GM18951 (cell line): ENCODE measurements around the gene NME7.

Experiments used
- POLR2A ChIP-seq: IDR thresholded peaks from 4 replicates; pipeline ENCODE4 v1.6.1; 2011; ENCODE audit warnings: mild to moderate bottlenecking; ENCODE audit not compliant: insufficient read length, insufficient read depth; ENCODE audit errors: extremely low read depth
- in situ Hi-C: fragments of 300-500 bp; cut with MboI; formaldehyde crosslinking; loops from one replicate; pipeline ENCODE4 v1.12.0; 2022; ENCODE audit warnings: low sequenced_read_pairs, mixed read lengths, inconsistent platforms; ENCODE audit not compliant: unreplicated experiment

Gene NME7

DNA sequence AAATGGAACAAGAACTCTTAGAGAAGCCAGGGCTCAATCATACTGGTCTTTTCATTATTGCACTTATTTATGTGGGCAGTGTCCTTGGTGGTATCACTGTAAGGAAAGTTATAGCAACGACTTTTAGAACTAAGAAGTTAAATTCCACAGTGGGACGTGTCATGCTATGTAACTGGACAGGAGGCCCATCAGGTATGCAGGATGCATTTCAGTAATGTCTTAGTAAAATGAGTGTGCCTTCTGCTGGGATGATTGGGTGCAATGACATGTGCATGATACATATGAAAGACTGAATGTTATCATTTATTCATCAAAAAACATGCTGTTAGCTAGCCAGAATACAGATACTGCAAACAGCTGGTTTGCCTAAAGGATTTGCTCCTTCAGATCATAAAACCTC, 268.0 kb downstream of the NME7 start:
- TF ChIP-seq POLR2A: no peak
- in situ Hi-C loops: no loop called here

GRCh38 chr1:169098380-169098779, 269.2 kb downstream of the NME7 start:
- no peak for TF ChIP-seq POLR2A
- in situ Hi-C loops: no loop called here

DNA sequence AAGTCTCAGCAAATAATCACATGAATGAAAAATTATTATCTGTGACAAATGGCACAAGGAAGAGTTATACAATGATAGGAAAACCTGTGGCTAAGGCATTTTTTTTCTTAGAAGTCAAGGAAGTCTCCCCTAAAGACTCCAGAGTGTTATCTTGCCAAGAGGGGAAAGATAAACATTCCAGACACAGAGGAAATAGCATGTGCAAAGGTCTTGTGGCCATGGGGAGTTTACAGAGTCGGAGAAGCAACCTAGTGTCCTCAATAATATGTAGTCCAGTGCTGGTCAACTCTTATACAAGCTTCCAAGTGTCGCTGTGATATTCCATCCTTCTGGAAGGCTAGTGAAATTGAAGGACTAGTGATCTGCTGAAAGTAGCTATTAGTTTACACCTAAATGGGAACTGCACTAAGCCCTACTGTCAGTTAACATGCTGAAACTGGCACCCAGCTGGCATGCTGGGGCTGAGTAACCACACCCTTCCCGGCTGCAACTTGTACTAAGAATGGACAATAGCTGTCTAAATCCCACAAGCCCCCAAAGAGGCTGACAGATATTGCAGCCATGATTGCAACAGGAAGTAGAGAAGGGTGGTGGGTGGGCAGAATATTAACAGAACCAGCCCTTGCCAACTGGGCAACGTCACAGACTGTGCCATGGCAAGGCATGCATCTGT, 272.6 kb downstream of the NME7 start:
- in situ Hi-C loops: no loop called here
- no peak for TF ChIP-seq POLR2A

DNA sequence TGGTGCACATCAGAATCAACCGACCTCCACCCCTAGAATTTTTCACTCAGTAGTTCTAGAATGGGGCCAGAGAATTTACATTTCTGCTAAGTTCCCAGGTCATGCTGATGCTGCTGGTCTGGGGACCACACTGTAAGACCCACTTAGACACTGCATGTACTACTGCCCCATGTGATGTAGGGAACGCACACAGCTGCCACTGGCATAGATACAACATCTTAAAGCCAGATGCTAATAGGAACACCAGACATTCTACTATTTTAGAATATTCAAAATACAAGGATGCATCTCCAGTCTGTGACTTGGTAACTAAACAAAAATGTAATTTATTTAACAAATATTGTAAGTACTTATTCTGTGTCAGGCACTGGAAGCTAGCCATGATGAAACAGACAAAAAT, 275.2 kb downstream of the NME7 start:
- in situ Hi-C loops: no loop called here
- no peak for TF ChIP-seq POLR2A

DNA sequence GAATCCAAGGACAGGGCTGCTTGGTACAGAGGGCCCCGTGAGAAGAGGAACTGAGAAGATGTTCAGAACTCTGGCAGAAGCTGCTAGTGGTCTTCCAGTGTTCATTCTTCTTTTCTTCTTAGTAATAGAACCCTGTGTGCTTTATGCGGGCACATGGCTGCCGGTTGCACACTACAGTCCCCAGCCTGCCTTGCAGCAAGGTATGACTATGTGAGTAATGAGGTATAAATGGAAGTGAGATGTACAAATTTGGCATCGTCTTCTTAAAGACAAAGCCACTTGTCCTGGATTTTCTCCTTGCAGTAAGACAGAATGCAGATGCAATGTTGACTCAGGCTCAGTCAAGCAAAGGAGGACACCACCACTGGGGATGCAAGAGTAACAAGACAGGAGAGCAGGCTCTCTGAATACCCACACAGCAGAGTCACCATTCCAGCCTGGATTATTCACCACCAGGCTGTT, 276.1 kb downstream of the NME7 start:
- in situ Hi-C loops: no loop called here
- TF ChIP-seq POLR2A: no peak

- in situ Hi-C loops: no loop called here
- no peak for TF ChIP-seq POLR2A
These were observed 276.7 kb downstream of the NME7 start for GRCh38 chr1:169090900-169091311.

DNA sequence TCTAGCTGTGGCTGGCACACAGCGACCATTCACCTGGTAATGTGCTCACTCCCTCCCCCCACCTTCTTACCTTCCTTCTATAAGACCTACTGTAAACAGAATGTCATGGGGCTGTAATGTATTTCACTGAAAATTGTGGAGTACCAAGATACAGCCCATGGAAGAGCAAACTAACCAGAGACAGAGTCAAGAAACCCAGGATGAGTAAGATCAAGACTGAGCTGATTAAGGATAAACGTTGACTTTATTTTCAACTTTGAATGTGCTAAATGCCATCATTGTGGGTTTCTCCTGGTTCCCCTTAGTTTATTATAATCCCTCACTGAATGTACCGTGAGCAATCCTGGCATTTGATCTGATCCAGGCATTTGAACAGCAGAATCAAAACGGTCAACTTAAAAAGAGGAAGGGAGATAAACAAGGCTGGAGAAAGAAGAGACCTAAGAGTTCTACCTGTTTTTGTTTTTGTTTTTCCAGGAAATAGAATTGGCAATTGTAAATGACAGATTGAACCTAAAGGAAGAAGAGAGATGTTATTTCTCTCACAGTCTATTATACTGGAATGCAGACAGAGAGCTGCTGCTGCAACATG, 277.2 kb downstream of the NME7 start:
- no peak for TF ChIP-seq POLR2A
- in situ Hi-C loops: no loop called here

DNA sequence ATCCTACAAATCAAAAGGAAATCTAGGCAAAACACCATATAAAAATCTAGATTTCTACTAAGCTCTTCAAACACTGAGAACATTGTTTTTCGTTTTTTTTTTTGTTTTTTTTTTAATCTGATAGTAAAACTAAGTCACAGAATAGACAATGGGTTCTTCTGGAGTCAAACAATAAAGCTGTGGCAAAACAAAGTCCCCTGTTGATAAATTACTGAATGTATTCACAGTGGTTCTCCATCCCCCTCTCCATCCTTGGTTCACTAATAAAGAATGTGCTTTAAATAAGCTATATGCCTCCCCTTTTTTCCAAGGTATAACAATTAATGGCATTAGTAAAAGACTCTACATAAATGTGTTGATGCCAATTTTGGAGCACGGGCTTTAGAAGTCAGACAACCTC, 277.8 kb downstream of the NME7 start:
- in situ Hi-C loops: no loop called here
- no peak for TF ChIP-seq POLR2A

DNA sequence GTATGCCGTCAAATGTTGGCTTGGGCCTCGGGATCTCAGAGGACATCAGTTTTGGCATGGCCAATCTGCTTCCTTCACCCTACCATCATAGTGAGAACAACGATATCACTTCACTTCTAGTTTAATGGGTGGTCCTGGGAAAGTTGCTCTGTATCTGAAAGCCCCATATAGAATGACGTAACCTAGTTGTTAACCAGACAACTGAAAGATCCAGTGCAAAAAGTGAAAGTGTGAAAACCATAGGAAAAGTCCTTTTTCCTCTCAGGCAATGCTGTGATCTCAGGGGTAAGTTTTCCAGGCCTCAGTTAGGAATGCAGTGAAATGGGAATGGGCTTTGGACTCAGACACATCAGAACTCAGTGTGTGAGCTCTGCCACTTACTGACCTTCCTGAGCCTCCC, 279.7 kb downstream of the NME7 start:
- no peak for TF ChIP-seq POLR2A
- in situ Hi-C loops: no loop called here

DNA sequence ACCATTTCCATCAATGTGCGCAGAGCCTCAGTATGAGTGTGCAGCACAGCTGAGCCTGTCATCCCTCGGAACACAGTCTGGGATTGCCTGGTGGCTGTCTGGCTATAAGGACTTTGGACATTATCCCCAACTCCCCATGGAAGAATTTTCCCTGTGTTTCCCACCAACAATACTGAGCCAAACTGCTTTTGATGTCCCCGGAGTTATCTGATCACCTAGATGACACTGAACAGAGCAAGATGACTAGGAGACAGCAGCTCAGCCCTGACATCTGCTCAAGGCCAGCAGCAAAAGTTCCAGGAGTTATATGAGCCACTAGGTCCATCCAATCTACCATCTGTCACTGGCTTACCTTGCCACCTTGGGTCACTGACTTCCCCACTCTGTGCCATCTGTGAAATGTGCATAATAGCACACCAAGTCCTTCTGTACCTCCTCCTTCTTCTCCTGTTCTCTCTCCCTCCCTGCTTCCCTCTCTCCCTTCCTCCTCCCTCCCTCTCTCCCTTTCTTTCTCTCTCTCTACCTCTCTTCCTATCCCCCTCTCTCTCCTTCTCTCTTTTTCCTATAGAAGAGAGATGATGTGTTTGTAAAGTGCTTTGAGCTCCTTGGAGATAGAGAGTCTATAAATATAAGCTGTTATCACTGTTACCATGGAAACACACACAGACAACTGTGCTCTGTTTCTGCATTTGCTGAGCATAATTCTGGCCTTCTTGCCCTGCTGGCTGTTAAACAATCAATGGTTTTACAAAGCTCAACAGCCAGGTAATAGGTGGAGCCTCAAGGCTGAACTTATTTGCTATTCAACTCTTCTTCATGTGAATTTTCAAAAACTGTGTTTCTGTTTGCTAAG, 280.8 kb downstream of the NME7 start:
- in situ Hi-C loops: no loop called here

DNA sequence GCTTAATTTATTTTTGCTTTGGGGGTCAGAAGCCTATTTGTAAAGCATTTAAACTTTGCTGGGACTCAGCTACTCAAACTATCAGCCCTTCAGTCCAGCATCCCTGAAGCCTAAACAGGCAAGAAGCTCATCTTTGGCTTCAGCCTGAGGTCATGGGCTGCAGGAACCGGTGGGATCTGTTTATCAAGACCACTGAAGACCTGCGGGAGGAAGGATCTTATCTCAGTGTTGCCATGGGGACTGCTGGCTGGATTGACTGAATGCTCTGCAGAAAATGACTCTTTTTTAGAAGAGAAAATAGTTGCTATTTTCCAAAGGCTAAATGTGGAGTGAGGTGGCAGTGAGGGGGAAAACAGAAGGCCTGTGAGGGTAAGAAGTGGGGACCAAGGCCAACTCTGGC, 281.7 kb downstream of the NME7 start:
- TF ChIP-seq POLR2A: no peak
- in situ Hi-C loops: no loop called here

More for the DNA sequence above, 280.8 kb downstream of the NME7 start:
- TF ChIP-seq POLR2A: no peak
